ENCODE data around the gene SOX18.
A peak's percentile ranks its signal among the peaks of the same experiment; 100 is the strongest.

The SOX18 gene

GRCh38 chr20:64051561-64052325 is 2.3 kb upstream of the SOX18 start:
- DNase-seq (ENCODE audit: low read depth) = no peak

- DNase-seq (ENCODE audit: low read depth) = no peak
These were observed 1.6 kb upstream of the SOX18 start for GRCh38 chr20:64051033-64051452.

- DNase-seq (ENCODE audit: low read depth) = no peak
These were observed 1.0 kb upstream of the SOX18 start for GRCh38 chr20:64050261-64051032.

- DNase-seq (ENCODE audit: low read depth) = no peak
These were observed 430 bp upstream of the SOX18 start for GRCh38 chr20:64049878-64050260.

GRCh38 chr20:64048402-64049044 is 916 bp downstream of the SOX18 start:
- no peak for DNase-seq (ENCODE audit: low read depth)

- DNase-seq (ENCODE audit: low read depth) = no peak
These were observed 1.5 kb downstream of the SOX18 start for GRCh38 chr20:64047968-64048401.

- no peak for DNase-seq (ENCODE audit: low read depth)
These were observed 2.4 kb downstream of the SOX18 start for GRCh38 chr20:64047046-64047389.

GRCh38 chr20:64045346-64046011 is 4.0 kb downstream of the SOX18 start:
- no peak for DNase-seq (ENCODE audit: low read depth)

GRCh38 chr20:64044484-64045247 is 4.8 kb downstream of the SOX18 start:
- peak; percentile 47 for DNase-seq (ENCODE audit: low read depth)

GRCh38 chr20:64043768-64044167 is 5.7 kb downstream of the SOX18 start:
- no peak for DNase-seq (ENCODE audit: low read depth)

GRCh38 chr20:64042054-64042781 is 7.2 kb downstream of the SOX18 start:
- no peak for DNase-seq (ENCODE audit: low read depth)

- DNase-seq (ENCODE audit: low read depth) = no peak
These were observed 7.7 kb downstream of the SOX18 start for GRCh38 chr20:64041781-64042053.

- no peak for DNase-seq (ENCODE audit: low read depth)
These were observed 8.2 kb downstream of the SOX18 start for GRCh38 chr20:64041040-64041780.

- no peak for DNase-seq (ENCODE audit: low read depth)
These were observed 9.0 kb downstream of the SOX18 start for GRCh38 chr20:64040231-64041039.

GRCh38 chr20:64039293-64040160 is 9.9 kb downstream of the SOX18 start:
- DNase-seq (ENCODE audit: low read depth) = no peak

GRCh38 chr20:64038565-64039292 is 10.7 kb downstream of the SOX18 start:
- DNase-seq (ENCODE audit: low read depth) = peak; percentile 63

- DNase-seq (ENCODE audit: low read depth) = no peak
These were observed 11.2 kb downstream of the SOX18 start for GRCh38 chr20:64038224-64038564.
